Ishikawa (cell line): Measurements from ENCODE around the gene PSMD11.

ENCODE experiments used
- CEBPB ChIP-seq: IDR thresholded peaks from 2 replicates; pipeline ENCODE4 v1.6.1; 2012
- CREB1 ChIP-seq: IDR thresholded peaks from 2 replicates; pipeline ENCODE4 v1.6.1; 2012; ENCODE audit warnings: low read depth
- EGR1 ChIP-seq: IDR thresholded peaks from 2 replicates; pipeline ENCODE4 v1.6.1; 2012
- EP300 ChIP-seq: IDR thresholded peaks from 2 replicates; pipeline ENCODE4 v1.6.1; 2012; ENCODE audit warnings: borderline replicate concordance
- FOXM1 ChIP-seq: IDR thresholded peaks from 2 replicates; pipeline ENCODE4 v1.6.1; 2012; ENCODE audit warnings: low read depth, borderline replicate concordance
- NFIC ChIP-seq: IDR thresholded peaks from 2 replicates; pipeline ENCODE4 v1.6.1; 2012
- RAD21 ChIP-seq: IDR thresholded peaks from 2 replicates; pipeline ENCODE4 v1.6.1; 2012; ENCODE audit warnings: low read depth
- TAF1 ChIP-seq: IDR thresholded peaks from 2 replicates; pipeline ENCODE4 v1.6.1; 2012; ENCODE audit warnings: low read depth, mild to moderate bottlenecking
- TCF12 ChIP-seq: IDR thresholded peaks from 2 replicates; pipeline ENCODE4 v1.6.1; 2012; ENCODE audit warnings: low read depth
- TEAD4 ChIP-seq: IDR thresholded peaks from 2 replicates; pipeline ENCODE4 v1.6.1; 2012
- YY1 ChIP-seq: IDR thresholded peaks from 2 replicates; pipeline ENCODE4 v1.6.1; 2012; ENCODE audit warnings: low read depth
- ZBTB7A ChIP-seq: IDR thresholded peaks from 2 replicates; pipeline ENCODE4 v1.6.1; 2012; ENCODE audit warnings: low read depth
- TF ChIP-seq, protein P1 (sequence below): IDR thresholded peaks from 2 replicates; pipeline ENCODE4 v1.6.1; 2012
- TF ChIP-seq, protein P2 (sequence below): IDR thresholded peaks from 2 replicates; pipeline ENCODE4 v1.6.1; 2012; ENCODE audit warnings: low read depth, mild to moderate bottlenecking
- TF ChIP-seq, protein P3 (sequence below): IDR thresholded peaks from 2 replicates; pipeline ENCODE4 v1.6.1; 2012

The PSMD11 gene

DNA sequence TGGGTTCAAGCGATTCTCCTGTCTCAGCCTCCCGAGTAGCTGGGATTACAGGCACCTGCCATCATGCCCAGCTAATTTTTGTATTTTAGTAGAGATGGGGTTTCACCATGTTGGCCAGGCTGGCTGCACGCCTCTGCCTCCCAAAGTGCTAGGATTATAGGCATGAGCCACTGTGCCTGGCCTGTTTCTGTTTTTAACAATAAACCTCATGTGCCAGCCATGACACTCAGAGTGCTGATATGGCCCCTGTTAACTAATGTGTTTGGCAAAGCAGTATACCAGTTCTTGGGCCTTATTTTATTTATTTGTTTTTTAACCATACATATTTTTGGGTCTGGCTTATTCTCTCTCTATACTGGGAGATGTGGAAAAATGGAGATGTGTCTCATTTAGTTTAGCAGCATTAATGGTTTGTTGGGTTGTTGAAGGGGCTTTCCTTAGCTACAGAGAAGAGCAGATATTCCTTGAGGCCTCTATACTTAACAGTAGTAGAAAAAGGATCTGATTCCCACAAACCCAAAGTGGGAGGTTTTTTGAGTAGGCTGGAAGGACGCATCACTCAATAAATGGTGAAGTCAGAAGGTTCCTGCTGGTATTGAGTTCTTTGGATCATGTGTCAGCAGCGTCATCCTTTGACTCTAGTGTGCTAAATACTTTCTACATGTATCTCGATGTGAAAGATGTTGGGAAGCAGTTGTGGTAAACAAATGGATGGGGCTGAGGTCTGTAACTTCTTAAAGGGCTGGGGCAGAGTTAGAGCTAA is 26.3 kb downstream of the PSMD11 start:
- no peak for TF ChIP-seq TAF1
- TF ChIP-seq NFIC, result no peak
- TF ChIP-seq YY1, result no peak
- TF ChIP-seq EGR1, result no peak
- TF ChIP-seq FOXM1, result no peak
- TF ChIP-seq ZBTB7A, result no peak
- TF ChIP-seq RAD21, result no peak
- TF ChIP-seq CREB1, result no peak
- TF ChIP-seq EP300, result no peak
- TF ChIP-seq, protein P1, sequence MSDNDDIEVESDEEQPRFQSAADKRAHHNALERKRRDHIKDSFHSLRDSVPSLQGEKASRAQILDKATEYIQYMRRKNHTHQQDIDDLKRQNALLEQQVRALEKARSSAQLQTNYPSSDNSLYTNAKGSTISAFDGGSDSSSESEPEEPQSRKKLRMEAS, result no peak
- no peak for TF ChIP-seq CEBPB
- TF ChIP-seq, protein P2, sequence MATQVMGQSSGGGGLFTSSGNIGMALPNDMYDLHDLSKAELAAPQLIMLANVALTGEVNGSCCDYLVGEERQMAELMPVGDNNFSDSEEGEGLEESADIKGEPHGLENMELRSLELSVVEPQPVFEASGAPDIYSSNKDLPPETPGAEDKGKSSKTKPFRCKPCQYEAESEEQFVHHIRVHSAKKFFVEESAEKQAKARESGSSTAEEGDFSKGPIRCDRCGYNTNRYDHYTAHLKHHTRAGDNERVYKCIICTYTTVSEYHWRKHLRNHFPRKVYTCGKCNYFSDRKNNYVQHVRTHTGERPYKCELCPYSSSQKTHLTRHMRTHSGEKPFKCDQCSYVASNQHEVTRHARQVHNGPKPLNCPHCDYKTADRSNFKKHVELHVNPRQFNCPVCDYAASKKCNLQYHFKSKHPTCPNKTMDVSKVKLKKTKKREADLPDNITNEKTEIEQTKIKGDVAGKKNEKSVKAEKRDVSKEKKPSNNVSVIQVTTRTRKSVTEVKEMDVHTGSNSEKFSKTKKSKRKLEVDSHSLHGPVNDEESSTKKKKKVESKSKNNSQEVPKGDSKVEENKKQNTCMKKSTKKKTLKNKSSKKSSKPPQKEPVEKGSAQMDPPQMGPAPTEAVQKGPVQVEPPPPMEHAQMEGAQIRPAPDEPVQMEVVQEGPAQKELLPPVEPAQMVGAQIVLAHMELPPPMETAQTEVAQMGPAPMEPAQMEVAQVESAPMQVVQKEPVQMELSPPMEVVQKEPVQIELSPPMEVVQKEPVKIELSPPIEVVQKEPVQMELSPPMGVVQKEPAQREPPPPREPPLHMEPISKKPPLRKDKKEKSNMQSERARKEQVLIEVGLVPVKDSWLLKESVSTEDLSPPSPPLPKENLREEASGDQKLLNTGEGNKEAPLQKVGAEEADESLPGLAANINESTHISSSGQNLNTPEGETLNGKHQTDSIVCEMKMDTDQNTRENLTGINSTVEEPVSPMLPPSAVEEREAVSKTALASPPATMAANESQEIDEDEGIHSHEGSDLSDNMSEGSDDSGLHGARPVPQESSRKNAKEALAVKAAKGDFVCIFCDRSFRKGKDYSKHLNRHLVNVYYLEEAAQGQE, result no peak
- no peak for TF ChIP-seq TCF12
- TF ChIP-seq, protein P3, sequence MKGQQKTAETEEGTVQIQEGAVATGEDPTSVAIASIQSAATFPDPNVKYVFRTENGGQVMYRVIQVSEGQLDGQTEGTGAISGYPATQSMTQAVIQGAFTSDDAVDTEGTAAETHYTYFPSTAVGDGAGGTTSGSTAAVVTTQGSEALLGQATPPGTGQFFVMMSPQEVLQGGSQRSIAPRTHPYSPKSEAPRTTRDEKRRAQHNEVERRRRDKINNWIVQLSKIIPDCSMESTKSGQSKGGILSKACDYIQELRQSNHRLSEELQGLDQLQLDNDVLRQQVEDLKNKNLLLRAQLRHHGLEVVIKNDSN, result no peak
- TF ChIP-seq TEAD4, result no peak

DNA sequence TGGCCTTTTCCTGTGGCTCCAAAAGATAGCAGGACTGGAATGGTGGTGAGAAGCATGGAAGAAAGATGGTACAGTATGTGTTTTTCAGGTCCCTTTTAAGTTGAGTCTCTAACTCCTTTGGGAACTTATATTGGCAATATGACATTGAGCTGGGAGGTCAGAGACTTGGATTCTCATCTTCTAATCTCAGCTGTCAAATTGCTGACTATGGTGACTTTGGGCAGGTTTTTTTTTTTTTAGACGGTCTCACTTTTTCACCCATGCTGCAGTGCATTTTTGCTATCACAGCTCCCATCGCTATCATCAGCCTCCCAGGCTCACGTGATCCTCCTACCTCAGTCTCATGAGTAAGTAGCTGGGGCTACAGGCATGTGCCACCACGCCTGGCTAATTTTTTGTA is 27.3 kb downstream of the PSMD11 start:
- no peak for TF ChIP-seq TAF1
- TF ChIP-seq RAD21, result no peak
- TF ChIP-seq ZBTB7A, result no peak
- TF ChIP-seq, protein P1, result no peak
- no peak for TF ChIP-seq FOXM1
- TF ChIP-seq TEAD4, result no peak
- TF ChIP-seq CREB1, result no peak
- no peak for TF ChIP-seq TCF12
- no peak for TF ChIP-seq YY1
- TF ChIP-seq, protein P2, result no peak
- TF ChIP-seq EP300, result no peak
- TF ChIP-seq EGR1, result no peak
- TF ChIP-seq NFIC, result no peak
- TF ChIP-seq CEBPB, result no peak
- TF ChIP-seq, protein P3, result no peak

DNA sequence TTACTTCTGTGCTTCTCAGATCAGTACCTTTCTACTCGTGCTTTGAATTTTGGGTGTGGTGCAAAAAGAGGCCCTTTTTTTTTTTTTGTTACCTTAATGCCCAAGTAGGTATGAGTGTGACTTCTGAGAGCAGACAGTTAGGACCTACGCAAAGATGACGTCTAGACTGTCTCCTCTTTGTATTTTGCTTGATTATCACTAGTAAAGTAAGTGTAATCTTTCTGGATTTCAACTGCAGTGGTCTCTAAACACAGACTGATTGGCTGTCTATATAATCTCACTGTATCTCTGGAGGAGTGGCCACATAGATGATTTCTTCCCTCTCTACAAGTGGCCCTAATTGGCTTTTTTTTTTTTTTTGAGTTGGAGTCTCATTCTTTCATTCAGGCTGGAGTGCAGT is 30.9 kb downstream of the PSMD11 start:
- no peak for TF ChIP-seq TAF1
- TF ChIP-seq CEBPB, result no peak

DNA sequence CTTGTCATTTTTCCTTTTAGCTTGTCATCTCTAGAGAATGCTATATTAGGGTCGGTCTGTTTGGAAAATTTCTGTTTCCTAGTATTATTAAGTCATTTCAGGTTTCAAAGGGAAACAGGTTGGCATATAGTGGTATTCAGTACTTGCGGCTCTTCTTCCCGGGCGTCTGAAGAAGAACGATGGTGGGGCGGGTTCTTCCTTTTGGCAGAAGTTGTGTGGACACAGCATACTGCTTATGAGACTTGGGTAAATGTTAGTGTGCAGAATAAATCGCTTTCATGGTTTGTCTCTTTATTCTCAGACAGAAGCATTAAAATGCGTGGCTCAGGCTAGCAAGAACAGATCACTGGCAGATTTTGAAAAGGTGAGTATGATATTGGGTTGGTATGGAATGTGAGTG is 32.9 kb downstream of the PSMD11 start:
- TF ChIP-seq RAD21, result no peak
- TF ChIP-seq, protein P1, result no peak
- TF ChIP-seq, protein P2, result no peak
- no peak for TF ChIP-seq CREB1
- TF ChIP-seq CEBPB, result no peak
- no peak for TF ChIP-seq NFIC
- TF ChIP-seq TCF12, result no peak
- no peak for TF ChIP-seq TEAD4
- no peak for TF ChIP-seq FOXM1
- TF ChIP-seq EGR1, result no peak
- TF ChIP-seq TAF1, result no peak
- TF ChIP-seq YY1, result no peak
- no peak for TF ChIP-seq ZBTB7A
- TF ChIP-seq, protein P3, result no peak
- TF ChIP-seq EP300, result no peak
